ENCODE measurements around the gene DNAJA2.
"Not testable (repeated sequence)": the region's sequence is repeated elsewhere in the genome, so short reads cannot be mapped to it uniquely, and the experiment has no call there.

The DNAJA2 gene

GRCh38 chr16:46975165-46975564 is 1.7 kb upstream of the DNAJA2 start:
- no peak for DNase-seq

GRCh38 chr16:46974352-46974751 is 878 bp upstream of the DNAJA2 start:
- DNase-seq, result peak; percentile 7 to 15

- DNase-seq, result no peak
These were observed 486 bp upstream of the DNAJA2 start for GRCh38 chr16:46973996-46974324.

GRCh38 chr16:46972429-46973206 is 856 bp downstream of the DNAJA2 start:
- DNase-seq, result peak; percentile 24 to 54

- no peak for DNase-seq
These were observed 2.2 kb downstream of the DNAJA2 start for GRCh38 chr16:46971271-46971670.

GRCh38 chr16:46970089-46970488 is 3.4 kb downstream of the DNAJA2 start:
- DNase-seq, result no peak

- no peak for DNase-seq
These were observed 5.4 kb downstream of the DNAJA2 start for GRCh38 chr16:46968063-46968435.

- DNase-seq, result no peak
These were observed 10.8 kb downstream of the DNAJA2 start for GRCh38 chr16:46962629-46963028.

GRCh38 chr16:46961373-46962353 is 11.8 kb downstream of the DNAJA2 start:
- DNase-seq, result peak; percentile 50 to 80

GRCh38 chr16:46954562-46954961 is 18.9 kb downstream of the DNAJA2 start:
- DNase-seq, result no peak

GRCh38 chr16:46950009-46950408 is 23.5 kb downstream of the DNAJA2 start:
- no peak for DNase-seq

- DNase-seq, result no peak
These were observed 24.1 kb downstream of the DNAJA2 start for GRCh38 chr16:46949241-46949892.

- no peak for DNase-seq
These were observed 24.8 kb downstream of the DNAJA2 start for GRCh38 chr16:46948548-46949166.

- DNase-seq, result peak; percentile 63 to 65
These were observed 25.4 kb downstream of the DNAJA2 start for GRCh38 chr16:46947900-46948547.

GRCh38 chr16:46944713-46945112 is 28.8 kb downstream of the DNAJA2 start:
- DNase-seq, result not testable (repeated sequence)

GRCh38 chr16:46937536-46937935 is 35.9 kb downstream of the DNAJA2 start:
- peak; percentile 69 to 90 for DNase-seq

GRCh38 chr16:46932802-46933201 is 40.7 kb downstream of the DNAJA2 start:
- no peak for DNase-seq

GRCh38 chr16:46930861-46931260 is 42.6 kb downstream of the DNAJA2 start:
- DNase-seq, result no peak

- peak; percentile 66 to 72 for DNase-seq
These were observed 43.8 kb downstream of the DNAJA2 start for GRCh38 chr16:46929378-46930332.

GRCh38 chr16:46928811-46929210 is 44.7 kb downstream of the DNAJA2 start:
- DNase-seq, result no peak

GRCh38 chr16:46927273-46927672 is 46.2 kb downstream of the DNAJA2 start:
- DNase-seq, result no peak

Measured in inflammatory macrophage (primary cell).